A172 (cell line): ENCODE data around the gene POC1A. TPM values are rescaled to one million over a fixed set of nuclear protein-coding genes. Genes with fewer than 3 reads are reported as not detected.
A peak's percentile ranks its signal among the peaks of the same experiment; 100 is the strongest.

Experiments used
- DNase-seq: peaks from one replicate; pipeline ENCODE4 v3.0.0-alpha.2; 2015; ENCODE audit warnings: low spot score
- total RNA-seq: library from RNA; depleted of rRNA; stranded (reverse); fragments of >200 nt; shearing (Covaris generic); gene quantifications from 2 replicates; pipeline ENCODE4 v1.2.3, GENCODE V29; 2014

POC1A gene
- total RNA-seq, 1 experiment from 2014 or later: 19.0 TPM

GRCh38 chr3:52085681-52086282 is 68.4 kb downstream of the POC1A start:
- no peak for DNase-seq

- no peak for DNase-seq
These were observed 69.1 kb downstream of the POC1A start for GRCh38 chr3:52084954-52085680.

- DNase-seq: no peak
These were observed 69.8 kb downstream of the POC1A start for GRCh38 chr3:52084216-52084945.

- no peak for DNase-seq
These were observed 70.6 kb downstream of the POC1A start for GRCh38 chr3:52083556-52084087.

- DNase-seq: no peak
These were observed 71.3 kb downstream of the POC1A start for GRCh38 chr3:52082951-52083350.

GRCh38 chr3:52080830-52081719 is 73.1 kb downstream of the POC1A start:
- DNase-seq: no peak

GRCh38 chr3:52079958-52080357 is 74.3 kb downstream of the POC1A start:
- DNase-seq: no peak

- DNase-seq: no peak
These were observed 75.3 kb downstream of the POC1A start for GRCh38 chr3:52078781-52079560.

- no peak for DNase-seq
These were observed 76.3 kb downstream of the POC1A start for GRCh38 chr3:52077925-52078324.

- no peak for DNase-seq
These were observed 77.1 kb downstream of the POC1A start for GRCh38 chr3:52076896-52077780.

- DNase-seq: no peak
These were observed 80.7 kb downstream of the POC1A start for GRCh38 chr3:52073490-52073889.

GRCh38 chr3:52072471-52072870 is 81.8 kb downstream of the POC1A start:
- DNase-seq: no peak

- DNase-seq: no peak
These were observed 82.2 kb downstream of the POC1A start for GRCh38 chr3:52072020-52072419.

GRCh38 chr3:52070724-52071621 is 83.2 kb downstream of the POC1A start:
- DNase-seq: peak; percentile 48

GRCh38 chr3:52069855-52070254 is 84.4 kb downstream of the POC1A start:
- no peak for DNase-seq

- DNase-seq: no peak
These were observed 85.1 kb downstream of the POC1A start for GRCh38 chr3:52069135-52069534.

- no peak for DNase-seq
These were observed 85.5 kb downstream of the POC1A start for GRCh38 chr3:52068730-52069129.

- DNase-seq: no peak
These were observed 86.1 kb downstream of the POC1A start for GRCh38 chr3:52068055-52068571.
